Right ventricle myocardium superior (tissue), 1 donor: ENCODE results near the gene IMP4. TPM values are rescaled to one million over a fixed set of nuclear protein-coding genes. Genes with fewer than 3 reads are reported as not detected.

Experiments
- ATAC-seq: fragments of 200-7000 bp; cut with Tn5 transposase; one replicate; pipeline ENCODE4 v1.9.1; 2020; ENCODE audit warnings: mild to moderate bottlenecking; ENCODE audit not compliant: poor library complexity
- DNase-seq: peaks from one replicate; pipeline ENCODE4 v3.0.0-alpha.2; 2020
- intact Hi-C: fragments of 100-400 bp; cut with DNase I; formaldehyde crosslinking; loops from one replicate; pipeline ENCODE4 v1.11.2; 2022
- total RNA-seq: library from RNA; stranded (reverse); fragmentation: NEBNext Ultra II Directional; extraction: Animal tissue kit (Norgen Biotek cat#: 25700); gene quantifications from one replicate; pipeline ENCODE4 v1.2.1, GENCODE V29; 2021
- donor health status: DM: no; HTN: yes; CAD: no; lungs with severe emphysema.

The IMP4 gene
- total RNA-seq, 1 donor from 2014 or later: 60.2 TPM

- intact Hi-C loops: loop anchor here (5.0 kb wide), 1 partner anchor 41 kb away; no protein-coding TSS in a partner anchor
- no peak for DNase-seq
- no peak for ATAC-seq
Observed at GRCh38 chr2:130351711-130352110, 9.0 kb downstream of the IMP4 start.

GRCh38 chr2:130352237-130352636 is 9.5 kb downstream of the IMP4 start:
- intact Hi-C loops: loop anchor here (5.0 kb wide), 1 partner anchor 40 kb away; no protein-coding TSS in a partner anchor
- ATAC-seq (no peak), DNase-seq (no peak)

DNA sequence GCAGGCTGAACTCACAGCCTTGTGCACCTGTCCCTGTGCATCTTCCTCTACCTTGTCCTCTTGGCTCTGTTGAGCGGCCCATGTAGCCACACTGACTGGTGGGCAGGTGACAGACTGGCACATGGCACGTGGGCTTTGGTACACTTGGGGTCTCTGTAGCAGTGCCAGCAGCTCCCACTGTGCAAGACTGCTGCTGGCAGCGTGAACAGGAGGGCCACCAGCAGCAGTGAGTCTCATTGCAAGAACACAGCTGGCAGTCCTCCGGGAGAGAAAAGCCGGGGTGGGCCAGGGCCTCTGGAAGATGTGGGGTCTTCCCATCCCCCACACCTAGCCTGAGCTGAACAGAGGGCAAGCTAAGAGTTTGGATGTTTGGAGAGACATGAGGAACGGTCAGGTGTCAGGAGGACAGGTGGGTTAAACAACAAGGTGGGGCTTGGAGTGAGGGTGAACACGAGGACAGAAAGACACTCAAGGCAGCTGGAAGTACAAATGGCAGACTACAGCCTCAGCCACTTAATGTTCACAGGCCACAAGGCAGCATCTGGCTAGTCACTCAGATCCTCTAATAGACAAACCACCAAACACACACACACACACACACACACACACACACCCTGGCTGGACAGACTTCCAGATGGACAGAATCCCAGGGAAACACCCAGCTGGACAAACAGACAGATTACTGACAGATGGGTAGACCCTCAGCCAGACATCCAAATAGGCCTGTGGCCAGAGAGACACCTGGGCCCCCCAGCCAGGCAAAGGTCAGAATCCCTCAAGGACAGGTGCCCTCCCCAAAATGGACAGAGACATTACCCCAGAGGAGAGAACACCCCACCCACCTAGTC is 10.8 kb downstream of the IMP4 start:
- ATAC-seq (no peak), DNase-seq (no peak)
- intact Hi-C loops: loop anchor here (5.0 kb wide), 1 partner anchor 39 kb away; no protein-coding TSS in a partner anchor

- DNase-seq (no peak), ATAC-seq (no peak)
- intact Hi-C loops: loop anchor here (5.0 kb wide), 1 partner anchor 38 kb away; no protein-coding TSS in a partner anchor
Observed at GRCh38 chr2:130354139-130354428, 11.4 kb downstream of the IMP4 start.

GRCh38 chr2:130355172-130355577 is 12.5 kb downstream of the IMP4 start:
- intact Hi-C loops: no loop called here
- ATAC-seq (peak; percentile 21), DNase-seq (no peak)

- intact Hi-C loops: no loop called here
- peak; percentile 96 for DNase-seq
- ATAC-seq: peak; percentile 98
Observed at GRCh38 chr2:130355578-130356431, 13.1 kb downstream of the IMP4 start, which contains the start of gene PTPN18. TSS of gene PTPN18 (plus strand) at chr2:130356056. CDS start at chr2:130356108, 52 bp downstream.

- no peak for DNase-seq
- ATAC-seq: no peak
- intact Hi-C loops: no loop called here
Observed at GRCh38 chr2:130357864-130358263, 15.2 kb downstream of the IMP4 start.

DNA sequence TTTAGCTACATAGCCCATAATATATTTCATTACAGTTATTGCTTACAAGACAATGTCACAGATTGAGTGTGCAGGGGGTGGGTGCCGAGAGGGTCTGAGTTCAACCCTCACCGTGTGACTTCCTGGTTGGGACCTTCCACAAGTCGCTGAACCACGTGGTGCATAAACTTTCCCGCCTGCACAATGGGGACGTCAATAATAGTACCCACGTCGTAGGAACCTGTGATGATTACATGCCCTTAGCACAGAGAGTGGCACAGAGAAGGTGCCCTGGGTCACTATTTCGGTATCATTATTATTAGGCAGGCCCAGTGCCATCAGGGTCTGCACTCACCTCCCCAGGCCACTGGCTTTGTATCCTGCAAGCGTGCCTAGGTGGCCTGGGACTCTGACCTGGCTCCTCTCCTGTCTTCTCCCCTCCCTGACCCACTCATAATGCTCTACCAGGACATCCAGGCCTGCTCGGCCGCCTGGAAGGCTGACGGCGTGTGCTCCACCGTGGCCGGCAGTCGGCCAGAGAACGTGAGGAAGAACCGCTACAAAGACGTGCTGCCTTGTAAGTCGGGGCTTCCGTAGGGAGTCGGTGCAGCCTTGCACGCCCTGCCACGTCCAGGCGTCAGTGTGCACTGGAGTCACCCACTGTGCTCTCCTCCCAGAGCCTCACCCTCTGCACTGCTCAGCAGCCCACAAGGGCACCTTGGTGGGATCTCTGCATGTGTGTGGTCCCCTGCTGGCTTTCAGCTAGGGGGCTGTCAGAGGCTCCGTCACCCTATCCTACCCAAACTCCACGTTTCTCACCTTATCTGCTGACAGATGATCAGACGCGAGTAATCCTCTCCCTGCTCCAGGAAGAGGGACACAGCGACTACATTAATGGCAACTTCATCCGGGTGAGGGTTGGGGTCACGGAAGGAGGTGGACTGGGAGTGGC is 16.0 kb downstream of the IMP4 start:
- no peak for ATAC-seq
- intact Hi-C loops: no loop called here
- no peak for DNase-seq

DNA sequence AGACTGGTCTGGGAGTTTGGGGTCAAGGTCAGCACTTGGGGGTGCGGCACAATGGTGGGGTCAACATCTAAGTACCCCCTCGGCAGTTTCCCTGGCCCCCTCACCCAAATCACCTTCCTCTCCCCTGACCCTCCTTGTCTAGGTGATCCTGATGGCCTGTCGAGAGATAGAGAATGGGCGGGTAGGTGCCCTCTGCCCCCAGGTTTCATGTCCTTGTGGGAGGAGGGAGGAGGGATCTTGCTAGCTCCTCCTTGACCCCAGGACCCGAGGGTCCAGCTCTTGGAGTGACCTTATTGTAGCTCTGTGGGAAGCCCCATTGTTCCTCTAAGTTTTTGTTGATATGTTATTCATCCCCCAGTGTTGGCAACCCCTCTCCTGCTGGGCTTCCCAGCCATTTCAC is 16.8 kb downstream of the IMP4 start:
- no peak for ATAC-seq
- intact Hi-C loops: no loop called here
- no peak for DNase-seq

GRCh38 chr2:130363479-130363878 is 20.8 kb downstream of the IMP4 start:
- no peak for ATAC-seq

DNA sequence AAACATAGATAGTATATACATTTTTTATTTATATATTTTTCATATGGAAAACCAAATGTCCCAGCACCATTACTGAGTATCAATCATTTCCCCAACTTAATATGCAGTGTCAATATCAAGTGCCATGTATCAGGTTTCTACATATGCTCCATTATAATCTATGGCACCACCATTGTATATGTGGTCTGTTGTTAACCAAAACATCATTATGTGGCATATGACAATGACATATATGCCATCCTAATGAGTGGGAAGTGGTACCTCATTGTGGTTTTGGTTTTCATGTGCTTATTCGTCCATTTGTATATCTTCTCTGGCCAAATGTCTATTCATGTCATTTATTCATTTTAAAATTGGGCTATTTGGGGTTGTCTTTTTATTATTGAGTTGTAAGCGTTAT is 22.4 kb downstream of the IMP4 start:
- no peak for ATAC-seq
- DNase-seq: no peak
- intact Hi-C loops: no loop called here

More at GRCh38 chr2:130363479-130363878, 20.8 kb downstream of the IMP4 start:
- intact Hi-C loops: no loop called here
- no peak for DNase-seq

DNA sequence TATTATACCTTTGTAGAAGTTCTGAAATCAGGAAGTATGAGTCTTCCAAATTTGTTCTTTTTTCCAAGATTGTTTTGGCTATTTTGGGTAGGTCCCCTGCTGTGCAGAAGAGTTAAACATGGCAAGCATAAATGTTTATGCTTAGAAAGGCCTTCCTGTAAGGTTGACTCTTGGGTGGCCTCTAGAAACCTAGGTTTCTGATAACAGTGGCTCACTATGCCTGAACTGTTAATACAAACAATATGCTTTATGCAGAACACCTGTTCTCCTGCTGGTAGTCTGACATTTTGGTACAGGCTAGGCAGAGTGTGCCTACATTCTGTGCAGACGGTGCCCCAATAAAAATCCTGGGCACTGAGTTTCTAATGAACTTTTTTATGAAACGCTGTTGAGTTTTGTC is 23.3 kb downstream of the IMP4 start:
- ATAC-seq (no peak), DNase-seq (no peak)
- intact Hi-C loops: no loop called here

DNA sequence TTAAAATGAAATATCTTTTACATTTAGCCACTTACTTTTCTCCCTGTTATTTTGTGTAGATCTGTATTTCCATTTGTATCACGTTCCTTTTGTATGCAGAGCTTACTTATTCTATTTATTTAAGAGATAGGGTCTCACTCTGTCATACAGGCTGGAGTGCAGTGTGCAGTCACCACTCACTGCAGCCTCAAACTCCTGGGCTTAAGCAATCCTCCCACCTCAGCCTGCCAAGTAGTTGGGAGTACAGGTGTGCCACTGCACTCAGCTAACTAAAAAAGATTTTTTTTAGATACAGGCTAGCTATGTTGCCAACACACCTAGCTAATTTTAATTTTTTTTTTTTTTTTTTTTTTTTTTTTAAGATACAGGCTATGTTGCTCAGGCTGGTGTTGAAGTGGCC is 24.0 kb downstream of the IMP4 start:
- DNase-seq (no peak), ATAC-seq (no peak)
- intact Hi-C loops: no loop called here

GRCh38 chr2:130368786-130369185 is 26.1 kb downstream of the IMP4 start:
- ATAC-seq (no peak), DNase-seq (no peak)

GRCh38 chr2:130369311-130369964 is 26.7 kb downstream of the IMP4 start:
- intact Hi-C loops: no loop called here
- ATAC-seq (no peak), DNase-seq (no peak)

More at GRCh38 chr2:130368786-130369185, 26.1 kb downstream of the IMP4 start:
- intact Hi-C loops: no loop called here

DNA sequence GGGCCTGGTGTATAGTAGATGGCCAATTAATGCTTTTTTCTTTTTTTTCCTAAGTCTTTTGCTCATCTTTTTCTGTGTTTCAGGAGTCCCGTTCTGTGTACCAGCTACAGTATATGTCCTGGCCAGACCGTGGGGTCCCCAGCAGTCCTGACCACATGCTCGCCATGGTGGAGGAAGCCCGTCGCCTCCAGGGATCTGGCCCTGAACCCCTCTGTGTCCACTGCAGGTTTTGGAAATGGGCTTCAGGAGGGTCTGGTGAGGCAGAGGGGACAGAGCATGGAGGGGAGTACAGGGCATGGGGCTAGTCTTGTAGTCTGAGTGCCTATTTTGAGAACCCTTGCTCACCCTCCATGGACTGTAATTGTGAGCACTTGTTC is 27.3 kb downstream of the IMP4 start:
- intact Hi-C loops: no loop called here
- ATAC-seq (no peak), DNase-seq (no peak)

- DNase-seq: no peak
- intact Hi-C loops: no loop called here
- ATAC-seq: no peak
Observed at GRCh38 chr2:130370490-130370889, 27.8 kb downstream of the IMP4 start.

DNA sequence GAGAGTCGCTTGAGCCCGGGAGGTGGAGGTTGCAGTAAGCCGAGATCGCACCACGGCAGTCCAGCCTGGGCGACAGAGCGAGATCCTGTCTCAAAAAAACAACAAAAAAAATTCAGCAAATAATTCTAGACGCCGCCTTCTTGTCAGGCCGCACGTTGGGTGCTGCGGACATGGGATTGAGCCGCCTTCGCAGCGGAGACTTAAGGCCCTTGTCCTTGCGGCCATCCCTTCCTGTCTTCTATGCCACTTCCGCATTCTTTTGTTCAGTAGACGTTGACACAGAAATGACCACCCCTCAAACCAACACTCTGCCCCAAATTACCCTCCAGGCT is 29.0 kb downstream of the IMP4 start:
- intact Hi-C loops: no loop called here
- ATAC-seq: peak; percentile 38
- no peak for DNase-seq
